ENCODE data around the gene LMLN. TPM values are rescaled to one million over a fixed set of nuclear protein-coding genes. Genes with fewer than 3 reads are reported as not detected.
"Not testable (repeated sequence)": the region's sequence is repeated elsewhere in the genome, so short reads cannot be mapped to it uniquely, and the experiment has no call there.

The LMLN gene
- total RNA-seq, 5 donors from 2014 or later (not counting 1 experiment from before 2014, with no cell fraction given) = 3.7 to 8.2 (median 5.5) TPM

GRCh38 chr3:198079771-198080520, 119.9 kb downstream of the LMLN start:
- peak overlapping the region; percentile 56 to 58 for H3K4me3 ChIP-seq (ENCODE audit: control insufficient read depth in 1 of 2, extremely low read depth in 1 of 2, low read length in 1 of 2)
- peaks cover 0 to 4% (median 0%) of the 10 kb centered on the region in 3 donors for H3K9me3 Mint-ChIP-seq
- H3K27me3 Mint-ChIP-seq = peaks cover 21 to 36% of the 10 kb centered on the region in 2 donors
- DNase-seq (peak in 19 of 35 experiments; percentile 2 to 52 (median 19)), ATAC-seq (replicated peaks in 1 of 4) (peak; percentile 53 to 66 (median 54))
- no peaks in the 10 kb centered on the region for H3K9me3 ChIP-seq
- H3K4me1 Mint-ChIP-seq = peaks cover 5 to 10% (median 6%) of the 10 kb centered on the region in 3 donors
- POLR2A ChIA-PET = no interaction called here
- peak overlapping the region; percentile 75 to 78 (median 76) for H3K4me3 Mint-ChIP-seq
- H3K27me3 ChIP-seq (replicated peaks in 1 of 2; ENCODE audit: control insufficient read depth in 2 of 2, extremely low read depth in 1 of 2, insufficient read depth in 2 of 2, low read length in 1 of 2) = peaks cover 10 to 28% of the 10 kb centered on the region in 2 experiments
- peak overlapping the region in 1 of 2 donors; percentile 48 for H3K27ac Mint-ChIP-seq
- CTCF ChIA-PET = interaction anchor here (0.6 to 2.4 kb wide), 5 partner anchors 8 to 45 kb away, joined by 3 to 11 read pairs (median 6); no protein-coding TSS in a partner anchor
- no peak overlapping the region for H3K27ac ChIP-seq (ENCODE audit: low read length)
- H3K36me3 Mint-ChIP-seq = no peaks in the 10 kb centered on the region
- H3K36me3 ChIP-seq (ENCODE audit: control insufficient read depth in 2 of 2, extremely low read depth in 1 of 2, insufficient read depth in 1 of 2, low read length in 1 of 2) = no peaks in the 10 kb centered on the region
- 3% methylated on average over 39 of the region's 47 CpGs for WGBS (ENCODE audit: insufficient coverage)
- peaks cover 0 to 19% of the 10 kb centered on the region in 2 experiments for H3K4me1 ChIP-seq (ENCODE audit: control insufficient read depth in 1 of 2, extremely low read depth in 1 of 2, insufficient read depth in 2 of 2, low read length in 2 of 2)

GRCh38 chr3:198080521-198081384, 120.7 kb downstream of the LMLN start:
- ATAC-seq (replicated peaks in 1 of 4) (peak; percentile 90 to 92 (median 92)), DNase-seq (peak; percentile 46 to 86 (median 70))
- CTCF ChIA-PET = interaction anchor here (1.5 to 2.4 kb wide), 4 partner anchors 9 to 11 kb away, joined by 4 to 11 read pairs (median 8); no protein-coding TSS in a partner anchor
- 4% methylated on average over 86 of the region's 86 CpGs for WGBS (ENCODE audit: insufficient coverage)
- Mint-ChIP-seq H3K9me3 (peaks cover 0 to 4% (median 0%) of the 10 kb centered on the region in 3 donors), H3K27ac (peak overlapping the region in 1 of 2 donors; percentile 48), H3K36me3 (no peaks in the 10 kb centered on the region), H3K4me1 (peaks cover 5 to 10% (median 6%) of the 10 kb centered on the region in 3 donors), H3K27me3 (peaks cover 25 to 44% of the 10 kb centered on the region in 2 donors), H3K4me3 (peak overlapping the region; percentile 75 to 78 (median 76))
- Histone ChIP-seq H3K27me3 (replicated peaks in 1 of 2; ENCODE audit: control insufficient read depth in 2 of 2, extremely low read depth in 1 of 2, insufficient read depth in 2 of 2, low read length in 1 of 2) (peaks cover 10 to 28% of the 10 kb centered on the region in 2 experiments), H3K27ac (ENCODE audit: low read length) (no peak overlapping the region), H3K4me1 (ENCODE audit: control insufficient read depth in 1 of 2, extremely low read depth in 1 of 2, insufficient read depth in 2 of 2, low read length in 2 of 2) (peaks cover 0 to 19% of the 10 kb centered on the region in 2 experiments), H3K4me3 (ENCODE audit: control insufficient read depth in 1 of 2, extremely low read depth in 1 of 2, low read length in 1 of 2) (peak overlapping the region; percentile 56 to 58), H3K36me3 (ENCODE audit: control insufficient read depth in 2 of 2, extremely low read depth in 1 of 2, insufficient read depth in 1 of 2, low read length in 1 of 2) (no peaks in the 10 kb centered on the region), H3K9me3 (no peaks in the 10 kb centered on the region)
- POLR2A ChIA-PET = interaction anchor here in 1 of 2 donors (0.6 kb wide), 1 partner anchor 9 kb away, joined by 3 read pairs; no protein-coding TSS in a partner anchor

GRCh38 chr3:198081421-198081844, 121.4 kb downstream of the LMLN start:
- H3K27me3 Mint-ChIP-seq = peaks cover 31 to 46% of the 10 kb centered on the region in 2 donors

GRCh38 chr3:198082226-198082625, 122.2 kb downstream of the LMLN start:
- H3K4me1 ChIP-seq (ENCODE audit: control insufficient read depth in 1 of 2, extremely low read depth in 1 of 2, insufficient read depth in 2 of 2, low read length in 2 of 2) = peaks cover 0 to 19% of the 10 kb centered on the region in 2 experiments
- POLR2A ChIA-PET; H3K36me3 Mint-ChIP-seq; DNase-seq; H3K4me1 Mint-ChIP-seq; ATAC-seq (replicated peaks in 1 of 4); H3K36me3 ChIP-seq (ENCODE audit: control insufficient read depth in 2 of 2, extremely low read depth in 1 of 2, insufficient read depth in 1 of 2, low read length in 1 of 2); H3K27ac ChIP-seq (ENCODE audit: low read length); H3K9me3 ChIP-seq; CTCF ChIA-PET; H3K27ac Mint-ChIP-seq; H3K4me3 ChIP-seq (ENCODE audit: control insufficient read depth in 1 of 2, extremely low read depth in 1 of 2, low read length in 1 of 2); H3K9me3 Mint-ChIP-seq: not testable (repeated sequence)
- no CpG with 5 or more reads among the region's 4 CpGs for WGBS (ENCODE audit: insufficient coverage)
- peak overlapping the region in 2 of 3 donors; percentile 24 to 53 for H3K4me3 Mint-ChIP-seq
- peaks cover 8 to 26% of the 10 kb centered on the region in 2 experiments for H3K27me3 ChIP-seq (replicated peaks in 1 of 2; ENCODE audit: control insufficient read depth in 2 of 2, extremely low read depth in 1 of 2, insufficient read depth in 2 of 2, low read length in 1 of 2)
- H3K27me3 Mint-ChIP-seq = peaks cover 33 to 50% of the 10 kb centered on the region in 2 donors

More at GRCh38 chr3:198081421-198081844, 121.4 kb downstream of the LMLN start:
- no peaks in the 10 kb centered on the region for H3K36me3 Mint-ChIP-seq
- no peak overlapping the region for H3K27ac Mint-ChIP-seq
- DNase-seq (peak in 2 of 35 experiments; percentile 0 to 1), ATAC-seq (replicated peaks in 1 of 4) (no peak)
- ChIA-PET CTCF (interaction anchor here (1.5 to 2.4 kb wide), 4 partner anchors 10 to 12 kb away, joined by 4 to 11 read pairs (median 8); no protein-coding TSS in a partner anchor), POLR2A (interaction anchor here in 1 of 2 donors (0.6 kb wide), 1 partner anchor 8 kb away, joined by 3 read pairs; no protein-coding TSS in a partner anchor)
- H3K4me1 Mint-ChIP-seq = peaks cover 5 to 10% (median 6%) of the 10 kb centered on the region in 3 donors
- Histone ChIP-seq H3K36me3 (ENCODE audit: control insufficient read depth in 2 of 2, extremely low read depth in 1 of 2, insufficient read depth in 1 of 2, low read length in 1 of 2) (no peaks in the 10 kb centered on the region), H3K27me3 (replicated peaks in 1 of 2; ENCODE audit: control insufficient read depth in 2 of 2, extremely low read depth in 1 of 2, insufficient read depth in 2 of 2, low read length in 1 of 2) (peaks cover 10 to 28% of the 10 kb centered on the region in 2 experiments), H3K4me3 (ENCODE audit: control insufficient read depth in 1 of 2, extremely low read depth in 1 of 2, low read length in 1 of 2) (no peak overlapping the region), H3K9me3 (no peaks in the 10 kb centered on the region), H3K4me1 (ENCODE audit: control insufficient read depth in 1 of 2, extremely low read depth in 1 of 2, insufficient read depth in 2 of 2, low read length in 2 of 2) (peaks cover 0 to 19% of the 10 kb centered on the region in 2 experiments), H3K27ac (ENCODE audit: low read length) (no peak overlapping the region)
- WGBS (ENCODE audit: insufficient coverage) = 38% methylated on average over 32 of the region's 33 CpGs
- H3K4me3 Mint-ChIP-seq = peak overlapping the region in 1 of 3 donors; percentile 53
- peaks cover 0 to 4% (median 0%) of the 10 kb centered on the region in 3 donors for H3K9me3 Mint-ChIP-seq

- ATAC-seq (replicated peaks in 1 of 4) (no peak), DNase-seq (no peak)
- Mint-ChIP-seq H3K4me3 (no peak overlapping the region), H3K27ac (no peak overlapping the region), H3K36me3 (peaks cover 5% of the 10 kb centered on the region), H3K9me3 (peaks cover 0 to 6% (median 0%) of the 10 kb centered on the region in 3 donors), H3K27me3 (peaks cover 39 to 53% of the 10 kb centered on the region in 2 donors), H3K4me1 (no peaks in the 10 kb centered on the region)
- Histone ChIP-seq H3K4me1 (ENCODE audit: control insufficient read depth in 1 of 2, extremely low read depth in 1 of 2, insufficient read depth in 2 of 2, low read length in 2 of 2) (no peaks in the 10 kb centered on the region), H3K27me3 (replicated peaks in 1 of 2; ENCODE audit: control insufficient read depth in 2 of 2, extremely low read depth in 1 of 2, insufficient read depth in 2 of 2, low read length in 1 of 2) (peaks cover 7 to 9% of the 10 kb centered on the region in 2 experiments), H3K4me3 (ENCODE audit: control insufficient read depth in 1 of 2, extremely low read depth in 1 of 2, low read length in 1 of 2) (no peak overlapping the region), H3K27ac (ENCODE audit: low read length) (no peak overlapping the region), H3K36me3 (ENCODE audit: control insufficient read depth in 2 of 2, extremely low read depth in 1 of 2, insufficient read depth in 1 of 2, low read length in 1 of 2) (no peaks in the 10 kb centered on the region), H3K9me3 (no peaks in the 10 kb centered on the region)
- ChIA-PET CTCF (no interaction called here), POLR2A (interaction anchor here in 1 of 2 donors (0.8 kb wide), 1 partner anchor 11 kb away, joined by 3 read pairs; no protein-coding TSS in a partner anchor)
- whole genome bisulfite sequencing (ENCODE audit: insufficient coverage) = 100% methylated on average over 1 of the region's 3 CpGs
Measured at GRCh38 chr3:198088421-198088955, 128.5 kb downstream of the LMLN start.

Data from T-cell (primary cell).